HG03460 (cell line): ENCODE data around the gene SNUPN.

Experiments used
- ATAC-seq: cut with Tn5 transposase; IDR thresholded peaks from one replicate; pipeline ENCODE4 v1.9.1; 2021; ENCODE audit not compliant: unreplicated experiment

The SNUPN gene

DNA sequence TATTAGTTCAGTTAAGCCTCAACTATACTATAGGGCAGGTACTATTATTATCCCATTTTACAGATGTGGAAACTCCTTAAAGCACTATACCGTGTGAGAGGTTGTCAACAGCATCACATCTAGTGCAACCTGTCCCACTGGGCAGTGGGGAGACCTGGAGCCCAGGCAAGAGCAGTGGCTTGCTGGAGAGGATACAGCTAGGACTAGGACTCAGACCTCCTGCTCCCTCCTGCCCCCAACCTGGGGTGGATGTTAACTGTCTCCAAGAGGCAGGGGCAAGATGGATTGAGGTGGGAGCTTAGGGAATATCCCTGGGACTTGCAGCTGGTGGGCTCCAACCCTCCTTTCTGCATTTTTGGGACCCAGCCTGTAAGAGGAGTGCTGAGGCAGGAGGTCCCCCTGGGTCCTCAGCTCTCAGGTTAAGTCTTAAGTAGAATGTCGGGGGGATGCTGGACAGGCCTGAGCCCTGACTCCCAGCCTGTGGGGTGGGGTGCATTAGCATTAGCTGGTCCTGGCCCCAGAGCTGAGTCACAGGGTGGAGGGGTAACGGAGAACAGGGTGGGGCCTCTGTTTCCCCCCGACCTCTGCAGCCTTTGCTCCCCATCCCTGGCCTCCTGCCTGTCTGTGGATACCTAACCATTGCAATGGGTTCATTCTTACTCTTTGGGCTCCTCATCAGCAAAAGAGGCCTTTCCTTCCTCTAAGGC is 28.8 kb upstream of the SNUPN start:
- no peak for ATAC-seq

DNA sequence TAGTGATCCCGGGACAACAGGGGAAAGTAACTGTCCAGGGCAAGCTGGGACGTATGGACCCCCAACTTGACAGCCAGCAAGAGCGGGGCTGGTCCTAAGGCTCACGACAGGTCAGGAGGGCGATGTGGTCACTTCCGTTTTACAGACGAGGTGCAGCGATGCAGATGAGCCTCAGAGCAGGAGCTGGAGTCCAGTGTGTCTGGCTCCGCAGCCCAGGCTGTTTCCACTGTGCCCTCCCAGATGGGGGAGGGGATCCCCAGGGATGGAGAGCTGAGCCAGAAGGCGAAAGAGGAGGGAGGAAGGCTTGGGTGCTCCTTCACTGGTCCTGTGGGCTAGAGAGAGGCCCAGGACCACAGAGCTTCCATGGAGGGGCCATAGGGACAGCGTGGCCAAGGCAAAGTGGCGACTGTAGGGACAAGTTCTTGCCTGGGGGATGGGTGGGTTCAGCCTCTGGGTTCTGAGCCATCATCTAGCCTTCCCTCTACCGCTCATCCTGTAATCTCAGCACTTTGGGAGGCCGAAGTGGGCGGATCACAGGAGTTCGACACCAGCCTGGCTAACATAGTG is 27.9 kb upstream of the SNUPN start:
- ATAC-seq: no peak

DNA sequence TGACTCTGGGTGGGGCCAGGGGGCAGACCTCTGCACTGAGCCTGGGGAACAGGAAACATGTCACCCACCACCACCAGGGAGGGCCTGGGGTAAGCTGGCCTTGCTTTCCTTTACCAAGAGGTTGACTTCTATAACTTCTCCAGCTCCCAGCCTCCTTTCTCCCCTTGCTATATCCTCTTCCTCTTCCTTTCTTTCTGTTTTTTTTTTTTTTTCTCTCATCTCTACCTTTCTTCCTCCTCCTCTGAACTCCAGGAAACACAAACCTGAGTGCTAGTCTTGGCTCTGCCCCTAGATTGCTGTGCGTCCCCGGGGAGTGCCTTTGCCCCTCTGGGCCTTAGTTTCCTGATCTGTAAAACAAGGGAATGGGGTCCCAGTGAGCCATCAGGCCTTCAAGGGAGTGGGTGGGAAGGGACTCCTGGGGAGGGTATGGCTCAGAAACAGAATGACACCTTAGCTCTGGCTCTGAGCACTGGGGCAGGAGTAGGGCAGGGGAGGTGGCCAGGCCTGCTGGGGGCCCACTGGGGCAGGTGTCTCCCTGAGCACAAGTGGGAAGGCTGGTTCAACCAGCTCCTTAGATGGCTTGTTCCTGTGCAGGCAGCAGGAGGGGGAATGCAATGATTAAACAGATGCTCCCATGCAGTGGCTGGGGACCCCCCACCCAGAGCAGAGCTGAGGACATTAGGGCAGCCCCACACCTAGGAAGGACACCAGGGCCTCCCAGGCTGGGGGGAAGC is 26.5 kb upstream of the SNUPN start:
- no peak for ATAC-seq

DNA sequence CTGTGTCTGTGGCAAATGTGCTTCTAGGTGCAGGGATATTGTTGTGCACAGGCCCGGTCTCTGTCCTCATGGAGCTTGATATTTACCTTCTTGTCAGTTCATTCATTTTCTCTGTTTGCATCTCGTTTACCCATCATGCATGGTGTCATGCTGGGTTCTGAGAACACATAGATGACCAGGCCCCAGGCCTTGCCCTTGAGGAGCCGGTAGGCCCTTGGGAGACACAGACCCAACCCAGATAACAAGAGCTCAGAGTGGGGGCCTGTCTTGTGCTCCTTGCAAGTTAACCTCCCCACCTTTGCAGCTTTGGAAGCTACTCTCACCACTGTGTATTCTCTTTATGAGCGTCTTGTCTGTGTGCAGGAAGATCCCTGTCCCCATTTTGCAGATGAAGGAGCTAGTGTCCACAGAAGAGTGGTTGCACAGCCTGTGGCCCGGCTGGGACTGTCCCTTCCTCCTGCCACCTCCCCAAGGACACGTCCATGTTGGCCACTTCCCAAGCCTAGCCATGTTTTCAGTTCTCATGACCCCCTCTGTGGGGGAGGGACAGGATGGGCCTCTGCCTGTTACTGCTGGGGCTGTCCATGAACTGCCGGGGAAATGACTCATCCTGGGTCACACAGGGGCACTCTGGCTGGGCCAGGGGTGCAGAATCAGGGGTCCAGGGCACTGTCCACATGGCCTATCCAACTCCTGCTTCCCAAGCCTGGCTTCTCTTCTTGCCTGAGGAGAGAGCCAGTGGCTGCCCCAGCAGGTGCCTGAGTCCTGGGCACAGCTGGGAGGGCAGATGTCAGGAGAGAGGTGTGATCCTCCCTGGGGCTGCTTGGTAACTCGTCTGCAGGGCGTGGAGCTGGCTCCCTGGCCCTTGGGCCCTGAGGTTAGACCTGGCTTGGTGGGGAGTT is 25.6 kb upstream of the SNUPN start:
- no peak for ATAC-seq

DNA sequence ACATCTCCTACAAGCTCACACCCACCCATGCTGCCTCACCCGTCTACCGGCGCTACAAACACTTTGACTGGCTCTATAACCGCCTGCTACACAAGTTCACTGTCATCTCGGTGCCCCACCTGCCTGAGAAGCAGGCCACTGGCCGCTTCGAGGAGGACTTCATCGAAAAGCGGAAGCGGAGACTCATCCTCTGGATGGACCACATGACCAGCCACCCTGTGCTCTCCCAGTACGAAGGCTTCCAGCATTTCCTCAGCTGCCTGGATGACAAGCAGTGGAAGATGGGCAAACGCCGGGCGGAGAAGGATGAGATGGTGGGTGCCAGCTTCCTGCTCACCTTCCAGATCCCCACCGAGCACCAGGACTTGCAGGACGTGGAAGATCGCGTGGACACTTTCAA is 24.3 kb upstream of the SNUPN start:
- ATAC-seq: no peak

DNA sequence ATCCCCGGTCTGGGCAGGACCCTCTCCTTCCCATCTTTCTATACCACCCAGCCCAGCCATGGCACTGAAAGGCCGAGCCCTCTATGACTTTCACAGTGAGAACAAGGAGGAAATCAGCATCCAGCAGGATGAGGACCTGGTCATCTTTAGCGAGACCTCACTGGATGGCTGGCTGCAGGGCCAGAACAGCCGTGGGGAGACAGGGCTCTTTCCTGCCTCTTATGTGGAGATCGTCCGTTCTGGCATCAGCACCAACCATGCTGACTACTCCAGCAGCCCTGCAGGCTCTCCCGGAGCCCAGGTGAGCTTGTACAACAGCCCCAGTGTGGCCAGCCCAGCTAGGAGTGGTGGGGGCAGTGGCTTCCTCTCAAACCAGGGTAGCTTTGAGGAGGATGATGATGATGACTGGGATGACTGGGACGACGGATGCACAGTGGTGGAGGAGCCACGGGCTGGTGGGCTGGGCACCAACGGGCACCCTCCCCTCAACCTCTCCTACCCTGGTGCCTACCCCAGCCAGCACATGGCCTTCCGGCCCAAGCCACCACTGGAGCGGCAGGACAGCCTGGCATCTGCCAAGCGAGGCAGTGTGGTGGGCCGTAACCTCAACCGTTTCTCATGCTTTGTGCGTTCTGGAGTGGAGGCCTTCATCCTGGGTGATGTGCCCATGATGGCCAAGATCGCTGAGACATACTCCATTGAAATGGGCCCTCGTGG is 23.7 kb upstream of the SNUPN start:
- ATAC-seq: no peak

DNA sequence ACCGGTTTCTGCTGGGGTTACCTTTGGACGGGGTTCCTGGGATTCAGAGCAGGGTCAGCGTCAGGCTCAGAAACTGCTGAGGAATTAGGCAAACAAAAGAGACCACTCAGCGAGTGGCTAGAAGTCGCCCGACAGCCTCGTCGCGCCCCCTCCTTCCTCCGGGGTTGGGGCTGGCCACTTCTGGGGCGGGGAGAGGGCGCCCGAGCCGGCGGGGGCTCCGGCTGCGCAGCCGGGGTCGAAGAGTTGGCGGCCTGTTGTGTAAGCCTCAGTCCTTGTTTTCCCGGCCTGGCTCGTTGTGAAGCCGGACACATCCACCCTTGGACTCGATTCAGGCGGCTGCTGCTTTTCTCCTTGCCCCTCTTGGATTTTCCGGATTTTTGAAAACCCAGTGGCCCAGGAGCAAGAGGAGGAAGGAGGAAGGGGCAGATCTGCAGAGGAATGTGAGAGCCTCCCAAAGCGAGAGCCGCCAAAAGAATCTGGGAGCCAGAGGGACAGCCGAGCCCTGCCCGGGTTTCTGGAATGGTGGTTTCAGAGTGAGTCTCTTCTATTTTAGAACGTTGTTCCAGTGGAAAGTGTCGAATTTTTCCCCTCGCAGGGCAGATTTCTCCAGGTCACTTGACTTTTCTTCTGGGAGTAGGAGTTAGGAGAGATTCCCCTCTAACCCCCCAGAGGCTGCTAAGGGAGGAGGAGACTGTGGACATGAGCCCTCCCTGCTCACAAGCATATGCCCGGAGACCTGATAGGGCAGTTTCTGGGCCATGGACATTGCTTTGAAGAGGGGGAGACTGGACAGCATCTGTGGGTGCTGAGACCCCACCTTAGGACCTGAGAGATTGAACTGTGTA is 22.9 kb upstream of the SNUPN start:
- ATAC-seq: no peak

DNA sequence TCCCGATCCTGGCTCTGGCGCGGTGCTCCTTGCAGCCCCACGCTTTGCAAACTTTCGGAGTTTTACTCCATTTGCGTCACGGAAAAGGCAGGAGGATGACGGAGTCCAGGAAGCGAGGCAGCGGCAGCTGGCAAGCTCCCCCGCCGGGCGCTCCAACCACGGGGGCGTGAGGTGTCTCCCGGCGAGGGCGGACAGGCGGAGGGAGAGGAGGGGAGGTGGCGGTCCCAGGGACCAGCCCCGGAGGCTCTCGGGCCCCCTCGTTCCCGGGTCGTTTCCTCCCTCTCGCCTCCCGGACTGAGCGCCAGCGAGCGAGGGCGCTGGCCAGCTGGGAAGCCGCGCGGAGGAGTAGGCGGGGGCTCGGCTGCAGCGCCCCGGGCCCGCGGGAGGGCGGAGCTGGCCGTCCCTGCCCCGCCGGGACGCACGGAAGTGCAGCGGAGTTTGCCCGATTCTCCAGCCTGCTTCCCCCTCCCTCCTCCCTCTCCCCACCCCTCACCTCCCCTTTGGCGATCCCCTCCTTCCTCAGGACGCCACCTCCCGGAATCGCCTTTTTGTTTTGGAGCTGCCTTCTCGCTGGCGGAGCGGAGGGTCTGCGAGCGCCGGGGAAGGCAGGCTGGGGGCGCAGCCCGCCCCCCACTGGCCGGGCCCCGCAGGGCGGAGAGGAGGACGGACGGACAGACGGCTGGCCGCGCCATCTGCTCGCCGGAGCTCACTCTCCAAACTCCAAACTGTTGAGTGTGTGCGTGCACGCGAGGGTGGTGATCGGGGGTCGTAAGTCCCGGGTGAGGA is 22.0 kb upstream of the SNUPN start, which contains the start of gene SNX33:
Gene SNX33 (plus strand): TSS at position 543 of the 786 bp plus-strand sequence. CDS start 1,191 bp downstream, outside the sequence.
- no peak for ATAC-seq

DNA sequence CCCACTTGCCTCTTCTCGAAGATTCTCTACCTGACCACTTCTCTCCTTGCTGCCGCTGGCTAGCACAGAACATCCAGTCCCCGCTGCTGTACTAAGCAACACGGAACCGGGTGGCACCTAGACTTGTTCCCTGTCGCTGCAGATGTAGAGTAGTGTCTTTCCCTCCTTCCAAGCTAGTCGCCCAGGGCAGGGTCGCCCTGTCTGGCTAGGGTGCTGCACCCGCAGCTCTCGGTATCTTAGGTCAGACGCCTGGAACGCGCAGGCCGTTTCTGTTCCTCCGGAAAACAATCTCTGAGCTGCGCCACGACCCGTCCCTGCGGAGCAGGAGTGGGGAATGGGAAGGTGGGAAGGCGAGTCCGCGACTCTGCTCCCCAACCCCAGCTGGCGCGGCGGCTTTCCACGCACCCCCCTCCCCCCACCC is 21.4 kb upstream of the SNUPN start:
- no peak for ATAC-seq

DNA sequence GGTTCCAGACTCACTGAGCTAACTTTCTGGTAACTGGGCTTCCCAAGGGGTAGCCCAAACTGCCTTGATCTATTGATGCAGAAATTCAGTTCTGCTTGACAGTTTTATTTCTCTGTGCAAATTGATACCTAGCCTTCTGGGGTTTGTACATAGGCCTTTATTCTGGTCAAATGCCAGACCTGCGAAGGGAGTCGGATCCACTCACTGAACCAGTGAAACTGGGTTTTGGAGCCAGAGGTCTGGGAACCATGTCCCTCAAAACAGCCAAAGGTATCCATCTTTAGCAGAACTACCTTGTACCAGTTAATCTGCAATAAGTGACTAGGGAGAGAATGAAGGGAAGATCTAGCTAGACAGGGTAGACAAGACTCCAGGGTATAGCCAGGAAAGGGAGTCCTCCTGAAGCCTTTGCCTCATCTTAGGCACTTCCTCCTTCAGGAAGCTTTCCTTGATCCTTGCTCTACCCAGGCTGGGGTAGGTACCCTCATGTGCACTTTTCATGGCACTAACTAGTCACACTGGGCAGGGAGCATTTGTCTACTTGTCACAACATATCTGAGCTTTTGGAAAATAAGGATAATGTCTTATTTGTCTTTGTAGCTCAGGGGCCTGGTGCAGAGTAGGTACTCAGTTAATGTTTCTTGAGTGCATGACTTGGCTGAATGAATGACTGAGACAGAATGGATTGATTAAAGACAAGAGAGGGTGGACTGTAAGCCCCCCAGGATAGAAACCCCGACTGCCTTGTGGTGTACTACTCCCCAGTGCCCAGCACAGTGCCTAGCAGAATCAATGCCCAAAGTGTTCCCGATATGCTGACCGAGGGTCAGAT is 20.8 kb upstream of the SNUPN start:
- ATAC-seq: no peak

DNA sequence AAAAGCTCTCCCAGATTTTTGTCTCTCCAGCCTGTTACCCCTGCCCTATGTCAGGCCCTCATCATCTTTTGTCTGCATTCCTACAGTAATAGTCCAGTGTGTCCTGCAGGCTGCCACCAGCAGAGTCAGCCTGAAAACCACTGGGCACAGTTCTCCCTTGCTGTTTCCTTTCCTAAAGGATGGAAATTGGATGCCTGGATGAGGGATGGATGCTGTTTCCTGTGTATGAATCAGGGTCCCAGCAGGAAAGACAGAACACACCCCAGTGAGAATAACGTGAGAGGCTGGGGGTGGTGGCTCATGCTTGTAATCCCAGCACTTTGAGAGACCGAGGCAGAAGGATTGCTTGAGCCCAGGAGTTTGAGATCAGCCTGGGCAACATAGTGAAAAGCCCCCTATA is 18.9 kb upstream of the SNUPN start:
- ATAC-seq: no peak

DNA sequence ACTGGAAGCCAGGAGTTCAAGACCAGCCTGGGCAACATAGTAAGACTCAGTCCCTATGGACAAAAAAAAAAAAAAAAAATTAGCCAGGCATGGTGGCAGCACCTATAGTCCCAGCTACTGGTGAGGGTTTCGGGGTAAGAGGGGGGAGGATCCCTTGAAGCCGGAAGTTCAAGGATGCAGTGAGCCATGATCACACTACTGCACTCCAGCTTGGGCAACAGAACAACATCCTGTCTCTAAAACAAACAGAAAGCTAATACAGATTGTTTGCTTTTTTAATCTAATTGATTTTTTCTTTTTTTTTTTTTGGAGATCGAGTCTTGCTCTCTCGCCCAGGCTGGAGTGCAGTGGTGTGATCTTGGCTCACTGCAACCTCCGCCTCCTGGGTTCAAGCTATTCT is 16.1 kb upstream of the SNUPN start:
- ATAC-seq: no peak

DNA sequence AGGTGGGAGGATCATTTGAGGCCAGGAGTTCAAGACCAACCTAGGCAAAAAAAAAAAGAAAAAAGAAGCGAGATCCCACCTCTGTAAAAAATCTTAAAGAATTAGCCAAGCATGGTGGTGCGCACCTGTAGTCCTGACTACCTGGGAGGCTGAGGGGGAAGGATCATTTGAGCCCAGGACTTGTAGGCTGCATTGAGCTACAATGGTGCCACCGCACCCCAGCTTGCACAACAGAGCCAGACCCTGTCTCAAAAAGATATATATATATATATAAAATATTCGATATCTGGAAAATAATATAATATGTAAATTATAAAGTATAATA is 15.6 kb upstream of the SNUPN start:
- ATAC-seq: no peak

DNA sequence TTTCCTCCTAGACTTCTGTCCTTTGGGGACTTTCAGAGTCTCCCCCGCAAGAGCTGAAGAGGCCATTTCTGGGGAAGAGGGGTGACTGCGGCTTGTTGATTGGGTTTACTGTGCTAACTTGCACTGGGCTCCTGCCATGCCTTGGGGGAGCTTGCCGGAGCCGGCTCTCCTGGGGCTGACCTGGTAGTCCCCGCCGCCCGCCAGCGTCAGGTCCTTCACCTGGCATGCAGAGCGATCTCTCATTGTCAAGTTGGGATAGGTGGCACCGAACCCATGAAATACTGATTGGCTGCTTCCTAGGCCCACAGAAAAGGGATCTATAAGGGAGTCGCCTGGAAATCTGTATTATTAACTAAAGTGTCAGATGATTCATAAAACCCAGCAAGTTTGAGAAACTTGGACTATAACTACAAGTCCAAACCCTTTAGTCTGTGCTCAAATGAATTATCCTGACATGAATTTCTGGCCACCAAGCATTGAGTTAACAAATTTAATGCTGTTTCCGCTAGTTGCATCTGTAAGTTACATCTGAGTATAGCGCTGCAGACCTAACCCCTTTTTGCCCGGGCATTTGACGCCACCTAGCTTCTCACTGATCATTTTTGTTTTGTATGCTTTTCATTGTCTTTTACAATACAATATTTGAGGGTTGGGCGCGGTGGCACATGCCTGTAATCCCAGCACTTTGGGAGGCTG is 15.1 kb upstream of the SNUPN start:
- peak; percentile 30 for ATAC-seq

DNA sequence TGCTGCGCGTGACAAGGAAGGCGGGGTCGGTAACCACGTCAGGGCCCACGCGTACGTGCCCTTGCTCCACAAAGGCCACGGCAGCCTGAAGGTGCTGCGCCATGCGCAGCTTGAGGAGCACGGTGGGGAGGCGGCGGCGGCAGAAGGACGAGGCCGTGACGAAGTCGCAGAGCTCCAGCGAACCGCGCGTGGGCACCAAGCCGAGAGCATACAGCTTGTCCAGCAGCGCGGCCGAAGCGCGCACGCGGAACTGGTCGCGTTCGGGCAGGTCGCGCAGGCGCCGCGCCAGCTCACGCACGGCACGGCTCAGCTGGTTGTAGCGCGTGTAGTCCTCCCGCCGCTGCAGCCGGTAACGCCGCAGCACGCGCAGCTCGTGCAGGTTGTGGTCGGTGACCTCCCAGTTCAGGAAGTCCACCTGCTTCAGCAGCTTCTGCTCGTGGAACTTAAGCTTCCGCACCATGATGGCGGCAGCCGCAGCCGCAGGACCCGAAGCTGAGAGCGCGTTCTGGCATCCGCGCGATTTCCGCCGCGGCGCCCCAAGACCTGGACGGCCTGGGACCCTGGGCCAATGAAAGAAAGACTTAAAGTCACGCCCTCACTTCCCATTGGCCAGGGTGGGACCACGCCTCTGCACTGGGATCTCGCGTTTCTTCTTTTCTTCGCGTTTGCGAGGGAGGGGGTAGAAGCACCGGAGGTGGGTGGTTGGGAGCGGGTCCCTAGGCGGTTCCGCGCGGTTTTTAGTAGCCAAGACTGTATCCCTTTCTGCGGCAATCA is 14.4 kb upstream of the SNUPN start, which contains the start of gene IMP3:
Gene IMP3 (minus strand): TSS at position 516 of the 774 bp plus-strand sequence. CDS start 56 bp downstream, at position 460.
- ATAC-seq: peak; percentile 89

DNA sequence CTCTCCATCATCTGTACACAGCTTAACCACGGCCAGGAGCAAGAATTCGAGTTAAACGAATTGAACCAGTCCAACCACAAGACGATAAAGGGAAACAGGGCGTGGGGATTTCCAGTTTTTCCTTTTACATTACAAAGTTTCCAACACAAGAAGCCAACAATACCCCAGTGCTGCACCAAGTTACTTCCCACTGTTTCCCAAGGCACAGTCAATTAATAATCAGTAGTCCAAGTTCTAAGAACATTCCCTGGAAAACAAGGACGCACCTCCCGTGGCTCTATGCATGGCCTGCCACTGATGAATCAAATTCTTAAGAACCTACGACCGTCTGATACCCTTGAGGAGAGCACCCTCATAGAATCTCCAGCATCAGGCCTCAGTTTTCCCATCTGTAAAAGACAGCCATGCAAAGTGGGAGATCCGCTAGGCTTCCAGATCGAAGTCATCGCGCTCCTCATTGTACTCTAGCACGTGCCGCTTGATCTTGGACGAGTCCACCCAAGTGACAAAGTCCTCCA is 13.7 kb upstream of the SNUPN start:
- ATAC-seq: no peak
